B cell (primary cell): ENCODE results near the gene RSPRY1. TPM values are rescaled to one million over a fixed set of nuclear protein-coding genes. Genes with fewer than 3 reads are reported as not detected.

ENCODE experiments used
- ATAC-seq: fragments of 200-7000 bp; cut with Tn5 transposase; one replicate; pipeline ENCODE4 v1.10.0; 2021; ENCODE audit warnings: low read depth, mild to moderate bottlenecking, moderate number of reproducible peaks, moderate library complexity
- CTCF ChIA-PET: fragments of 350-600 bp; sonication (Branson Sonifier 250); formaldehyde crosslinking; loops from one replicate; lab custom pipeline; 2021; ENCODE audit warnings: antibody characterized with exemption, inconsistent platforms; lab: Charles Lee
- POLR2A ChIA-PET: fragments of 350-600 bp; sonication (Branson Sonifier 250); formaldehyde crosslinking; loops from one replicate; lab custom pipeline; 2021; ENCODE audit warnings: antibody characterized with exemption; lab: Charles Lee
- DNase-seq: peaks from one replicate; pipeline ENCODE4 v3.0.0; 2013
- H2AFZ ChIP-seq: 2 replicates; pipeline ENCODE4 v1.6.1; 2012; ENCODE audit warnings: mild to moderate bottlenecking, low read depth, low read length; ENCODE audit not compliant: insufficient read depth, poor library complexity, severe bottlenecking
- H3K27ac ChIP-seq, 2 donors: 1 replicate in 1 of 2; 2 replicates in 1 of 2; pipeline ENCODE4 v1.5.1; 2012 to 2013; ENCODE audit warnings: low read length in 2 of 2, mild to moderate bottlenecking in 2 of 2, moderate library complexity in 1 of 2
- H3K27me3 ChIP-seq, 4 experiments: fragments of 200-600 bp in 1 of 4; sonication (generic) in 1 of 4; replicated peaks in 1 of 4; 1 replicate in 2 of 4; 2 replicates in 2 of 4; pipeline versions ENCODE4 v1.6.1 to v1.7.0; 2013 to 2016; ENCODE audit warnings: low read length in 3 of 4, mild to moderate bottlenecking in 2 of 4, mixed read lengths in 1 of 4, moderate library complexity in 1 of 4; ENCODE audit not compliant: insufficient read depth in 4 of 4, control insufficient read depth in 3 of 4; ENCODE audit errors: control extremely low read depth in 1 of 4
- H3K36me3 ChIP-seq, 2 experiments: replicated peaks in 1 of 2; 1 replicate in 1 of 2; 2 replicates in 1 of 2; pipeline versions ENCODE4 v1.6.1 to v1.7.1; 2013; ENCODE audit warnings: low read length in 1 of 2; ENCODE audit not compliant: insufficient read depth in 2 of 2, control insufficient read depth in 1 of 2; ENCODE audit errors: control extremely low read depth in 1 of 2, extremely low read depth in 1 of 2
- H3K4me1 ChIP-seq, 2 donors: fragments of 200-600 bp in 1 of 2; sonication (generic) in 1 of 2; 1 replicate in 1 of 2; 2 replicates in 1 of 2; pipeline versions ENCODE4 v1.5.1 to v1.6.1; 2013 to 2017; ENCODE audit warnings: low read length in 2 of 2; ENCODE audit not compliant: control insufficient read depth in 2 of 2, insufficient read depth in 2 of 2
- H3K4me2 ChIP-seq: replicated peaks from 2 replicates; pipeline ENCODE3; 2012; ENCODE audit warnings: mild to moderate bottlenecking, low read depth, low read length; ENCODE audit not compliant: poor library complexity, severe bottlenecking
- H3K4me3 ChIP-seq, 5 experiments: fragments of 200-600 bp in 1 of 5; sonication (generic) in 1 of 5; 1 replicate in 3 of 5; 2 replicates in 2 of 5; pipeline versions ENCODE4 v1.5.1 to v1.7.0; 2011 to 2016; ENCODE audit warnings: low read length in 4 of 5, mild to moderate bottlenecking in 4 of 5, low read depth in 2 of 5, control low read depth in 1 of 5, moderate library complexity in 1 of 5; ENCODE audit not compliant: insufficient read depth in 1 of 5; ENCODE audit errors: control extremely low read depth in 1 of 5, extremely low read depth in 1 of 5
- H3K79me2 ChIP-seq: fragments of 200-600 bp; sonication (generic); one replicate; pipeline ENCODE4 v1.6.0; 2016; ENCODE audit warnings: low read length; ENCODE audit not compliant: control insufficient read depth, insufficient read depth
- H3K9ac ChIP-seq: fragments of 200-600 bp; sonication (generic); 2 replicates; pipeline ENCODE4 v1.6.1; 2017; ENCODE audit warnings: mild to moderate bottlenecking, low read length, moderate library complexity
- H3K9me3 ChIP-seq, 3 donors: one replicate each; pipeline versions ENCODE4 v1.6.1 to v1.7.1; 2013; ENCODE audit warnings: low read length in 2 of 3; ENCODE audit not compliant: control insufficient read depth in 2 of 3, insufficient read depth in 1 of 3; ENCODE audit errors: control extremely low read depth in 1 of 3
- H4K20me1 ChIP-seq: 2 replicates; pipeline ENCODE4 v1.6.0; 2012; ENCODE audit warnings: mild to moderate bottlenecking, low read length; ENCODE audit not compliant: insufficient read depth, control insufficient read depth, poor library complexity, severe bottlenecking
- H3K27ac Mint-ChIP-seq: one replicate; pipeline ENCODE4 v1.8.0; 2021; ENCODE audit warnings: mixed read lengths
- H3K27me3 Mint-ChIP-seq: one replicate; pipeline ENCODE4 v1.8.0; 2021; ENCODE audit warnings: mixed read lengths
- H3K4me1 Mint-ChIP-seq: one replicate; pipeline ENCODE4 v1.8.0; 2021; ENCODE audit warnings: mixed read lengths
- H3K4me3 Mint-ChIP-seq: one replicate; pipeline ENCODE4 v1.8.0; 2021; ENCODE audit warnings: mixed read lengths
- H3K9me3 Mint-ChIP-seq: one replicate; pipeline ENCODE4 v1.8.0; 2022; ENCODE audit warnings: mixed read lengths; ENCODE audit not compliant: insufficient read depth
- EZH2 ChIP-seq: IDR thresholded peaks from 2 replicates; pipeline ENCODE4 v1.6.1; 2012; ENCODE audit warnings: borderline replicate concordance, low read depth, mild to moderate bottlenecking, moderate library complexity, low read length; ENCODE audit not compliant: insufficient read depth, poor library complexity, severe bottlenecking
- WGBS: methylation state at CpG from one replicate; pipeline ENCODE4 v1.1.5; 2013; ENCODE audit warnings: missing lambda C conversion rate; ENCODE audit not compliant: insufficient coverage; 5-methylcytosine and 5-hydroxymethylcytosine counted together
- intact Hi-C: fragments of 100-400 bp; cut with micrococcal nuclease; formaldehyde crosslinking; loops from one replicate; pipeline ENCODE4 v1.10.0; 2022
- polyA plus RNA-seq: library from polyadenylated mRNA; depleted of rRNA; stranded (reverse); fragments of >200 nt; gene quantifications from 2 replicates; pipeline ENCODE4 v1.2.3, GENCODE V29; 2012
- total RNA-seq, 2 donors: library from RNA; stranded (reverse); fragments of 120-200 nt in 1 of 2; gene quantifications; 1 replicate in 1 of 2; 2 replicates in 1 of 2; pipeline versions ENCODE4 v1.2.3 to v1.2.4, GENCODE V29; 2013 to 2022
- TF ChIP-seq, protein P1 (sequence below): fragments of 200-600 bp; IDR thresholded peaks from one replicate; pipeline ENCODE4 v1.8.0; 2022; ENCODE audit warnings: antibody characterized with exemption, mild to moderate bottlenecking

RSPRY1 gene
- total and polyA plus RNA-seq, 2 donors (not counting 1 experiment from before 2014, with no cell fraction given): 9.6 to 38.4 TPM

GRCh38 chr16:57157533-57157932, 28.6 kb upstream of the RSPRY1 start:
- H3K27me3 ChIP-seq: no peaks in the 10 kb centered on the region

DNA sequence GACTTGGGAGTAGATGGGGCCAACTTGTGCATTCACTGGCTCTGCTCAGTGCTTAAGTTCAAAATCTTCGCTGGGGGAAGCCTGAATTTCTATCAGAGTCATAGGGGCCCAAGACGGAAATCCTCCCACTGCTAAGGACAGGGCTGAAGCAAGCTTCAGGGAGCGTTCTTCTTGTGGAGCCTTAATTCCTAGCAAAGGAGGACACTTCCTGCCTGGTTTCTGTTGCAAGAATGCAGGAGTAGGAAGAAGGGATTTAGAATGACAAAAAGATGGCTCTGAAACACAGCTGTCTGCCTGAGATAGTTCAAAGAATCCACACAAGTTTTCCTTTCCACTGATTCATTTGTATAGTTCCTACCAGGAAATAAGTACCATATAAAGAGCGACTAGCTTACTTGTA, 26.7 kb upstream of the RSPRY1 start:
- no peak overlapping the region for H3K27ac ChIP-seq
- H3K4me3 ChIP-seq: no peak overlapping the region
- H2AFZ ChIP-seq: no peak overlapping the region
- Mint-ChIP-seq H3K4me3 (no peak overlapping the region), H3K4me1 (no peaks in the 10 kb centered on the region), H3K27me3 (no peaks in the 10 kb centered on the region), H3K27ac (no peak overlapping the region), H3K9me3 (no peaks in the 10 kb centered on the region)
- H3K9ac ChIP-seq: no peak overlapping the region
- H3K27me3 ChIP-seq: no peaks in the 10 kb centered on the region
- WGBS: 94% methylated on average over 3 of the region's 4 CpGs
- ChIA-PET POLR2A (interaction anchor here (0.6 kb wide), 1 partner anchor 71 kb away, joined by 8 read pairs; no protein-coding TSS in a partner anchor), CTCF (no interaction called here)
- intact Hi-C loops: no loop called here
- peaks cover 0 to 71% of the 10 kb centered on the region in 2 experiments for H3K36me3 ChIP-seq
- peaks cover 6% of the 10 kb centered on the region for H4K20me1 ChIP-seq
- DNase-seq: no peak
- H3K4me2 ChIP-seq: no peak overlapping the region
- peaks cover 7% of the 10 kb centered on the region for H3K79me2 ChIP-seq
- TF ChIP-seq, protein P1, sequence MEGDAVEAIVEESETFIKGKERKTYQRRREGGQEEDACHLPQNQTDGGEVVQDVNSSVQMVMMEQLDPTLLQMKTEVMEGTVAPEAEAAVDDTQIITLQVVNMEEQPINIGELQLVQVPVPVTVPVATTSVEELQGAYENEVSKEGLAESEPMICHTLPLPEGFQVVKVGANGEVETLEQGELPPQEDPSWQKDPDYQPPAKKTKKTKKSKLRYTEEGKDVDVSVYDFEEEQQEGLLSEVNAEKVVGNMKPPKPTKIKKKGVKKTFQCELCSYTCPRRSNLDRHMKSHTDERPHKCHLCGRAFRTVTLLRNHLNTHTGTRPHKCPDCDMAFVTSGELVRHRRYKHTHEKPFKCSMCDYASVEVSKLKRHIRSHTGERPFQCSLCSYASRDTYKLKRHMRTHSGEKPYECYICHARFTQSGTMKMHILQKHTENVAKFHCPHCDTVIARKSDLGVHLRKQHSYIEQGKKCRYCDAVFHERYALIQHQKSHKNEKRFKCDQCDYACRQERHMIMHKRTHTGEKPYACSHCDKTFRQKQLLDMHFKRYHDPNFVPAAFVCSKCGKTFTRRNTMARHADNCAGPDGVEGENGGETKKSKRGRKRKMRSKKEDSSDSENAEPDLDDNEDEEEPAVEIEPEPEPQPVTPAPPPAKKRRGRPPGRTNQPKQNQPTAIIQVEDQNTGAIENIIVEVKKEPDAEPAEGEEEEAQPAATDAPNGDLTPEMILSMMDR: no peak
- TF ChIP-seq EZH2: no peak
- no peaks in the 10 kb centered on the region for H3K4me1 ChIP-seq
- H3K9me3 ChIP-seq: no peaks in the 10 kb centered on the region
- no peak for ATAC-seq

More at GRCh38 chr16:57157533-57157932, 28.6 kb upstream of the RSPRY1 start:
- Histone ChIP-seq H3K4me1 (no peaks in the 10 kb centered on the region), H3K9ac (no peak overlapping the region), H3K27ac (no peak overlapping the region), H3K9me3 (no peaks in the 10 kb centered on the region), H3K36me3 (peaks cover 0 to 75% of the 10 kb centered on the region in 2 experiments), H3K4me2 (no peak overlapping the region), H2AFZ (no peak overlapping the region), H4K20me1 (peaks cover 6% of the 10 kb centered on the region), H3K4me3 (no peak overlapping the region), H3K79me2 (peaks cover 7% of the 10 kb centered on the region)
- intact Hi-C loops: no loop called here
- TF ChIP-seq EZH2: no peak
- TF ChIP-seq, protein P1: no peak
- H3K27me3 Mint-ChIP-seq: no peaks in the 10 kb centered on the region
- DNase-seq (no peak), ATAC-seq (no peak)
- WGBS: no CpG with 5 or more reads among the region's 1 CpG
- POLR2A ChIA-PET: no interaction called here
- H3K4me3 Mint-ChIP-seq: no peak overlapping the region
- CTCF ChIA-PET: no interaction called here
- no peak overlapping the region for H3K27ac Mint-ChIP-seq
- no peaks in the 10 kb centered on the region for H3K9me3 Mint-ChIP-seq
- no peaks in the 10 kb centered on the region for H3K4me1 Mint-ChIP-seq
